Upper lobe of right lung (tissue), 1 donor: Measurements from ENCODE around the gene CTSS. TPM values are rescaled to one million over a fixed set of nuclear protein-coding genes. Genes with fewer than 3 reads are reported as not detected.
"Not testable (repeated sequence)": the region's sequence is repeated elsewhere in the genome, so short reads cannot be mapped to it uniquely, and the experiment has no call there.

Source experiments
- ATAC-seq: fragments of 200-7000 bp; cut with Tn5 transposase; one replicate; pipeline ENCODE4 v1.9.1; 2020; ENCODE audit warnings: mild to moderate bottlenecking, moderate library complexity
- DNase-seq: peaks from one replicate; pipeline ENCODE4 v3.0.0-alpha.2; 2020
- H3K27ac ChIP-seq: fragments of 200-600 bp; one replicate; pipeline ENCODE4 v1.8.0; 2022
- H3K27me3 ChIP-seq: fragments of 200-600 bp; one replicate; pipeline ENCODE4 v1.8.0; 2022; ENCODE audit warnings: mild to moderate bottlenecking
- H3K36me3 ChIP-seq: fragments of 200-600 bp; one replicate; pipeline ENCODE4 v1.8.0; 2022
- H3K4me1 ChIP-seq: fragments of 200-600 bp; one replicate; pipeline ENCODE4 v1.8.0; 2022
- H3K4me3 ChIP-seq: fragments of 200-600 bp; one replicate; pipeline ENCODE4 v1.8.0; 2022; ENCODE audit warnings: mild to moderate bottlenecking
- H3K9me3 ChIP-seq: fragments of 200-600 bp; one replicate; pipeline ENCODE4 v1.8.0; 2022
- intact Hi-C: fragments of 100-400 bp; cut with DNase I; formaldehyde crosslinking; loops from one replicate; pipeline ENCODE4 v1.11.0; 2022
- total RNA-seq: library from RNA; stranded (reverse); fragmentation: NEBNext Ultra II Directional; extraction: Animal tissue kit (Norgen Biotek cat#: 25700); gene quantifications from one replicate; pipeline ENCODE4 v1.2.1, GENCODE V29; 2021
- TF ChIP-seq, protein P1 (sequence below): fragments of 200-600 bp; IDR thresholded peaks from one replicate; pipeline ENCODE4 v1.8.0; 2022; ENCODE audit warnings: antibody characterized with exemption
- donor health status: DM: no; HTN: yes; CAD: no; lungs with severe emphysema.

The CTSS gene
- total RNA-seq, 1 donor from 2014 or later: 533 TPM

- Histone ChIP-seq H3K4me3 (no peak overlapping the region), H3K27me3 (no peaks in the 10 kb centered on the region), H3K9me3 (no peaks in the 10 kb centered on the region), H3K36me3 (peaks cover 34% of the 10 kb centered on the region), H3K27ac (no peak overlapping the region), H3K4me1 (no peaks in the 10 kb centered on the region)
- ATAC-seq (no peak), DNase-seq (no peak)
- intact Hi-C loops: no loop called here
- TF ChIP-seq, protein P1, sequence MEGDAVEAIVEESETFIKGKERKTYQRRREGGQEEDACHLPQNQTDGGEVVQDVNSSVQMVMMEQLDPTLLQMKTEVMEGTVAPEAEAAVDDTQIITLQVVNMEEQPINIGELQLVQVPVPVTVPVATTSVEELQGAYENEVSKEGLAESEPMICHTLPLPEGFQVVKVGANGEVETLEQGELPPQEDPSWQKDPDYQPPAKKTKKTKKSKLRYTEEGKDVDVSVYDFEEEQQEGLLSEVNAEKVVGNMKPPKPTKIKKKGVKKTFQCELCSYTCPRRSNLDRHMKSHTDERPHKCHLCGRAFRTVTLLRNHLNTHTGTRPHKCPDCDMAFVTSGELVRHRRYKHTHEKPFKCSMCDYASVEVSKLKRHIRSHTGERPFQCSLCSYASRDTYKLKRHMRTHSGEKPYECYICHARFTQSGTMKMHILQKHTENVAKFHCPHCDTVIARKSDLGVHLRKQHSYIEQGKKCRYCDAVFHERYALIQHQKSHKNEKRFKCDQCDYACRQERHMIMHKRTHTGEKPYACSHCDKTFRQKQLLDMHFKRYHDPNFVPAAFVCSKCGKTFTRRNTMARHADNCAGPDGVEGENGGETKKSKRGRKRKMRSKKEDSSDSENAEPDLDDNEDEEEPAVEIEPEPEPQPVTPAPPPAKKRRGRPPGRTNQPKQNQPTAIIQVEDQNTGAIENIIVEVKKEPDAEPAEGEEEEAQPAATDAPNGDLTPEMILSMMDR: no peak
Observed at GRCh38 chr1:150798525-150798924, 32.9 kb upstream of the CTSS start.

- no peak for ATAC-seq
- H3K36me3 ChIP-seq: peaks cover 34% of the 10 kb centered on the region
Observed at GRCh38 chr1:150796374-150796773, 30.8 kb upstream of the CTSS start.

DNA sequence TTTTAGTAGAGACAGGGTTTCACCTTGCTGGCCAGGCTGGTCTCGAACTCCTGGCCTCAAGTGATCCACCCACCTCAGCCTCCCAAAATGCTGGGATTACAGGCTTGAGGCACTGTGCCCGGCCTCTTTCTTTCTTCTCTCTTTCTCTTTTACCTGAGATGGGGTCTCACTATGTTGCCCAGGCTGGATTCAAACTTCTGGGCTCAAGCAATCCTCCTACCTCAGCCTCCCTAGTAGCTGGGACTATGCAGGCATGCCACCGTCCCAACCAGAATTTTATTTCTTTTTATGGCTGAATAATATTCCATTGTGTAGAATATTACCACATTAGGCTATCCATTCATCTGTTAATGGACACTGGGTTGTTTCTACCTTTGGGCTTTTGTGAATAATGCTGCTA is 28.2 kb upstream of the CTSS start:
- H3K27me3 ChIP-seq, intact Hi-C loops: not testable (repeated sequence)

More at GRCh38 chr1:150796374-150796773, 30.8 kb upstream of the CTSS start:
- H3K9me3 ChIP-seq: no peaks in the 10 kb centered on the region
- H3K4me3 ChIP-seq: no peak overlapping the region
- peaks cover 4% of the 10 kb centered on the region for H3K4me1 ChIP-seq
- no peak for DNase-seq
- TF ChIP-seq, protein P1: no peak
- intact Hi-C loops: no loop called here
- no peaks in the 10 kb centered on the region for H3K27me3 ChIP-seq
- H3K27ac ChIP-seq: no peak overlapping the region

DNA sequence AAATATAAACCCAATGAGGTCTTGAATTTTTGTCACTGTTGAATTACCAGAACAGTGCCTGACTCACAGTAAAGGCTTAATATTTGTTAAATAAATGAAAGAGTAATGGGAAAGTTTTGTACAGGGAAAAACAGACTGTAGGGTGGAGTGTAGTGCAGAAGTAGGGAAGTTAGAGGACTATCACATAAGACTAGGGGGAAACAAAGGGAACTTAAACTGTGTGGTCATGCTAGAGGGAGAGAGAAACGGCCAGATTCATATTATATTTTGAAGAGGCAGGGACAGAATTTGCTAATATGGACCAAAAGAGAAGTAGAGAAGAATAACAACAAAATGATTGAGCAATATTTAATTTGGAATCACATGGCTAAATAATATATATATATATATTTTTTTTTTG is 27.6 kb upstream of the CTSS start:
- intact Hi-C loops: no loop called here
- peak; percentile 79 for ATAC-seq
- no peak overlapping the region for H3K27ac ChIP-seq

More for the DNA sequence above, 28.2 kb upstream of the CTSS start:
- DNase-seq, ATAC-seq, H3K9me3 ChIP-seq, H3K4me1 ChIP-seq, H3K27ac ChIP-seq, H3K4me3 ChIP-seq: not testable (repeated sequence)
- peaks cover 25% of the 10 kb centered on the region for H3K36me3 ChIP-seq

GRCh38 chr1:150791585-150791984 is 26.0 kb upstream of the CTSS start:
- Histone ChIP-seq H3K36me3 (peaks cover 4% of the 10 kb centered on the region), H3K4me1 (peaks cover 4% of the 10 kb centered on the region), H3K4me3 (no peak overlapping the region), H3K9me3 (no peaks in the 10 kb centered on the region), H3K27me3 (no peaks in the 10 kb centered on the region), H3K27ac (no peak overlapping the region)
- DNase-seq (no peak), ATAC-seq (peak; percentile 84)
- TF ChIP-seq, protein P1: no peak
- intact Hi-C loops: no loop called here

More for the DNA sequence above, 27.6 kb upstream of the CTSS start:
- Histone ChIP-seq H3K36me3 (peaks cover 19% of the 10 kb centered on the region), H3K4me1 (peaks cover 4% of the 10 kb centered on the region), H3K4me3 (no peak overlapping the region), H3K27me3 (no peaks in the 10 kb centered on the region), H3K9me3 (no peaks in the 10 kb centered on the region)
- TF ChIP-seq, protein P1: no peak
- DNase-seq: no peak

DNA sequence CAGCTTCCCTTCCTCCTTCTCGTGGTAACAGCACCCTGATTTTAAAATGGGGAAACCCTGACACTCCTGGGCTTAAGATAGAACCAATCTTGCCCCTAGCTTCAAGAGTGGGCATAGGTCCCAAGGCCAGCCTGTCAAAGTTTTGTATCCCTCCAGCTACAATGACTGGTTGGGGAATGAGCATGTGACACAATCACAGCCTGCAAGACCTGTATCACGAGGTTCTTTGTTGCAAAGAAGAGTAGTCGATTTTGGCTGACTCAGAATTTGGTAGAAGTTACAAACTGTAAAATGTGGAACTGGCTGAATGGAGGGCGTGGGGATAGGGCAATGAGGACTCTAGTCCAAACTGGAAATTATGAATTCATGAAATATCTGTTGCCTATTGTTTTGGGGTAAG is 23.8 kb upstream of the CTSS start:
- DNase-seq (no peak), ATAC-seq (peak; percentile 78)
- Histone ChIP-seq H3K4me1 (peaks cover 4% of the 10 kb centered on the region), H3K9me3 (no peaks in the 10 kb centered on the region), H3K4me3 (no peak overlapping the region), H3K27me3 (no peaks in the 10 kb centered on the region), H3K27ac (no peak overlapping the region), H3K36me3 (no peaks in the 10 kb centered on the region)
- intact Hi-C loops: no loop called here
- TF ChIP-seq, protein P1: no peak
